GM18873 (cell line): Measurements from ENCODE around the gene CADM1.

Experiments used
- ATAC-seq: cut with Tn5 transposase; IDR thresholded peaks from one replicate; pipeline ENCODE4 v1.9.1; 2021; ENCODE audit warnings: mild to moderate bottlenecking, moderate library complexity, moderate number of reproducible peaks; ENCODE audit not compliant: unreplicated experiment, low FRiP score

Gene CADM1

DNA sequence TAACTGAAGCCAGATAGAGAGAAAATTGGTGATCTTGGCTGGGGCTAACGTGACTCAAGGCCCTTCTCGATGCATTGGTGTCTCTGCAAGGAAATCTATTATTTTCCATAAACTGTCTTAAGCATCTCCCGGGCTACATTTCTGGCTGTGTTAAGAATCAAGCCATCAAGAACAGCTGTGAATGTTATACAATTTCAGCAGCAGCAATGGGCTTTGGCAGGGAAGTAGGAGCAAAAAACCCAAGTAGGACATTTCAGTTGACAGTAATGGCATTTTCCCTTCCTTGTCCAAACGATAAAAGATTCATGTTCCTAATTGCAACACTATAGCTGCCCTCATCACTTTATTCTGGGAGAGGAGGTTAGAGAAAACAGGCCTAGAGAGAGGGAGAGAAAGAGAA is 335.0 kb downstream of the CADM1 start:
- no peak for ATAC-seq

DNA sequence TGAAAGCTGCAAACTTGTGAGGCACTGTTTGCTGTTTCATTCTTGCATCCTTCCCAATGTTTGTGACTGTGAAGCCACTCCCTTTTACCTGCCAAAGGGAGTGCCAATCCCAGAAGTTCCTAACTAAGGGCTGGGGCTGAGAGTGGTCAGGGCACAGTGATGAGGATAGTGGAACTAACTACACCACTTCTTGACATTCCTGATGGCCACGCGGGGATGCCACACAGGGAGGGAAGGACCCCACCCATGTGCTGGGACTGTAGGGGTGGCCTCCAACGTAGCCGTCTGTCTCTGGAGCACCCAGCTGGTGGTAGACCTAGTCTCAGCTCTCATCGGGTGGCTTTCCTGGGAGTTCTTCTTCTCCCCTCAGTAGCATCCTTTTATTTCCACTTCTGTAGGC is 335.5 kb downstream of the CADM1 start:
- no peak for ATAC-seq

DNA sequence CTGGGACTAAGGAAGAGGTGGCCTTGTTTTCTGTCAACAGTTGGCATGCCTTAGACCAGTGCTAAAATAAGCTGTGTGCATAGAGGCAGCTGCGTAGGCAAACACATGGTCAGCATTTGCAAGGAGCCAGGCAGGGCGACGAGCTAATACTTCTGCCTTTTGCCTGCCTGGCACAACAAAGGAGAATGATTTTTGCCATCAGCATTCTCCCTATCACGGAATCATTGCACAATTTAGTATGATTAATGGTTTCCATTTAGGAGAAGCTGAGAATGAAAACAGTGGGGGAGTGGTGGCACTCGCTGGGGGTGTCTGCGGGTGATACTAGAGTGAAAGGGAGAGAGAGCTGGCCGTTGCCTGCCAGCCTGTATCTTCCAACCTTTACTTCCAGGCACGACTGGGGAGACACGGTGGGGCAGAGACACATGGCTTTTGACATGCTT is 336.0 kb downstream of the CADM1 start:
- no peak for ATAC-seq

DNA sequence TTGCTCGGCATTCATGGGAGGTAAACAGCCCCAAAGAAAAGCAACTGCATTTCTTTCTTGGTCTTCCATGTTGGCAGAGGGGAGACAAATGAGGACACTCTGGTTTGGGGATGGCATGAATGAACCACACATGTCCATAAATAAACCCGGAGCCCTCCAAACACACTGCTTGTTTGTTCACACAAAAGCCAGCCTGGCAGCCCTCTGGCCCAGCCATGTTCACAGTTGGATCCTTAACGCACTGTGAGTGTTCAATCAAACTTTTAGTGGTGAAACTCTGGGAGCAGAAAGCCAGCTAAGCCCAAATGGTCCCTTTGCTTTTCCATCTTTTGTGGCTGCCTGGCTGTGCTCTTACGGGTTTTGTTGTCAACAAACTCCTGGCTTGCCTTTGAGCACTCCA is 336.8 kb downstream of the CADM1 start:
- no peak for ATAC-seq

DNA sequence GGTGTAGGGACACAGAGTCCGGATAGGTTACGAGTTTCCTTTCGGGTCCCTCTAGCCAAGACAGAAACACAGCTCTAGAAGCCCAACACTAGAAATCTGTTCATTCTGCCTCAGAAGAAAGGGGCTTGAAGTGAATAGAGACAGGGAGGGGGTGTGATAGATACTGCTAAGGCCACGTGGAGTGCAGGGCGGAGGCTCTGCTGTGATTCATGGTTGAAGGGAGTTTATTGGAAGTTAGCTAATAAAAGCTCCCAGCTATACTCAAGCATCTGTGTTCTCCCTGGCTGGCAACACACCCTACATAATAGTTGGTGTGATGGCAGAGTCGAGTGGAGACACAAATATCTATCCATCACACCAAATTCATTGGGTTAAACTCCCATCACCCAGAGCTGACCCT is 337.4 kb downstream of the CADM1 start:
- no peak for ATAC-seq

DNA sequence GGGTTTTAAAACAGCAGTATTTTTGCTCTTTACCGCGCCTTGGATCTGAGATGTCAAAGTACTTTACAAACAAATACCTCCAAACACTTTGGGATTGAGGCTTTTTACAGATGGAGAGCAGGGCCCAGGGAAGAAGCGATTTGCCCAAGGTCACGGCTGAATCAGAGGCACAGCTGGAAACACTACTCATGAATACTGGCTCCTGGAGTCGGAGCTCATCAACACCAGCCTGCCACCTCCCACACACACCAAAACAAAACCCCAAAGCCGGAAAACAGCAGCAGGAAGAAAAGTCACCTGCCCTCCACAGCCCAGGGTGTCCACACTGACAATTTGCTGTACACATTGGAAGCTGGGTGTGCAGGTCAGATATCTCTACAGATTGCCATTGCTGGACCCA is 339.4 kb downstream of the CADM1 start:
- ATAC-seq: no peak

DNA sequence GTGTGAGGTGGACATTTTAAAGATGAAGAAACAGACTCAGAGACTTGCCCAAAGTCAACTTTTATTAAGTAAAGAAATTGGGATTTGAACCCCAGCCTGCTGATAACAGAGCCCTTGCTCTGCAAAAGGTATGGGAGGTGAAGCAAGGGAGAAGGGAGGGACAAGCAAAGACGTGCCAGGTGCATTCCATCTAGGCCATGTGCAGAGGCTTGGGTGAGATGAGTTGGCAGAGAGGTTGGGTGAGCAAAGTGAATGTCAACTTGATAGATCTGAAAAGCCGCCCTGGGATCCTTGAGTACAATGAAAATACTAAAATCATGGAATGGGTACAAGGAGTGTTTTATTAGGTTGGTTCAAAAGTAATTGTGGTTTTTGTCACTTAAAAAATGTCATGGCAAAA is 341.3 kb downstream of the CADM1 start:
- ATAC-seq: no peak

DNA sequence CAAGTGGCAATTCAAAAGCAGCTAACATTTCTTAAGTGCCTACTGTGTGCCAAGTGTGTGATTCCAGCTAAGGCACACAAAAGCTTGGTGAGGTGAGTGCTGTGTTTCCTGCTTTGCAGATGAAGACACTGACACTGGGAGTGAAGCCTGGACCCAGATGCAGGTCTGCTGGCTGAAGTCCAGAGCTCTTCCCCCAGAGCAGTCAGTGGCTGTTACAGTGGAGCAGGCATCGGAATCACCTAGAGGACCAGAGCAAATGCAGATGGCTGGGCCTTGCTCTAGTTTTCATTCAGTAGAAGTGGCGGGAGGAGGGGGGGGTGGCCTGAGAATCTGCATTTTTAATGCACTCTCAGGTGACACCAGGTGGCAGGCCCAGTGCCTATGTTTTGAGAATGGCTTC is 342.3 kb downstream of the CADM1 start:
- no peak for ATAC-seq

DNA sequence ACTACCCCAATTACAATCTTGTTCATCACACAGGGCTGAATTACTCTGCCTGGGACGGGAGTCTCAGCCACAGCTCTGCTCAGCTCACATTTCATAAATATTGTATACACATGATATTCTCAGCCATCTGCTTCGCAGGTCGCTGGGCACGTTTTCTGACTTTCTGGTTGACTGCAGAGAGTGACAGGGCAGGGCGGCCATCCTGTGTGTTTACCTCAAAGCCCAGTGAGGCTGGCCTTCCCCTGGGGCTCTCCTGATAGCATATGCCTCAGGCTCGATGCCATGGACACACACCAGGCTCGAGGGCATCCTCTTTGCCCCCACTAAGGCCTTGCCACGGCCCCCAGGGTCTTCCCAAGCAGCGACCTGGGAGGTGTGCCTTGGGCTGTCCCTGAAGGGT is 345.0 kb downstream of the CADM1 start:
- ATAC-seq: no peak

DNA sequence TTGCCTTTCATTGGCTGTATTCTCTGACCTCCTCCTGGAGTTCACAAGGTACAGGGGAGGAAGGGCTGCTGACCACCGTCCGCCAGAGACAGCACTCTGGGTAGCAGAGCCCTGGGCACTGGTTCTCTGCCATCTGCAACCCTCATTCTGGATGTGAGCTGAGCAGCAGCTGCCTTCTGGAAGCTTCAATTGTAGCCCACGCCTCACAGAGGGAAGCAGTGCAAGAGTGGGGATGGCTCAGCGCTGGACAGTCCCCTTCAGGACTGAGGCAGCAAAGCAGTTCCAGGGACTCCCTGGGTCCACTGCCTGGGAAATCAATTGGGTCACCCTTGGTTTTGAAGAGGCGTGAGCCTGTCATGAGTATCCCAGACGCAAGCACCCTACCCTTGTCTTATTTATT is 346.2 kb downstream of the CADM1 start:
- no peak for ATAC-seq

DNA sequence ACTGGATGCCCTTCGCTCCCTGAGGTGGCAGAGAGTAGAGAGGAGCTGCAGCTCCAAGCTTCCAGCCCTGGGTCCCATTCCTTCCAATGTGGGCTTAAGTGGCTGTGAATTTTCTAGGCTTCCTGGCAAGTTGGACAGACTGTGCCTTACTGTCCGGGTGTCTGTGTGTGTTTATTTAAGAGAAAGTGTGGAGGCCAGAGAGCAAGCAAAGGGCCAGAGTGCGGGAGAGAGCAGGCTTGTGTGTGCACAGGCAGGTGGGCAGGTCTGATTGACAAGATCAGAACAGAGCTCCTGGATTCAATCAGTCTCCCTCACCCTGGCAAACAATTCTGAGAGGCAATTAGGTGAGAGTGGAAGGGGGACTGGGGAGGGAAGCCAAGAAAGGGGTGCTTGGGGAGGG is 347.0 kb downstream of the CADM1 start:
- ATAC-seq: no peak

DNA sequence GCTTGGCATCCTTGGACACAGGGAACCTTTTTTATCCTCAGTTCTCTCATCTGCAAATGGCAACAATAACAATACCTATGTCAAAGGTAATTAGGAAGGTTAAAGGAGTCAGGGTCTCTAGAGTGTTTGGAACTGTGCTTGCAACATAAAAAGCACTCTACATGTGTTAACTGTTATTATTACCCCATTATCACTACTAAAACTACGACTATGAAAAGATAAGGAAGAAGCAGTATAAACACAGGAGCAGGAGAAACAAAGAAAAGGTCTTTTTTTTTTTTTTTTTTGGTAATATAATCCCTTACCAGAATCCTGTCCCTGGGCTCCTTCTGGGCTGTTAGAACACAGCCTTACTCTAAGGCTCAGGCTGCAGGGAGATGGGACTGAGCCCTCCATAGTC is 348.2 kb downstream of the CADM1 start:
- no peak for ATAC-seq

DNA sequence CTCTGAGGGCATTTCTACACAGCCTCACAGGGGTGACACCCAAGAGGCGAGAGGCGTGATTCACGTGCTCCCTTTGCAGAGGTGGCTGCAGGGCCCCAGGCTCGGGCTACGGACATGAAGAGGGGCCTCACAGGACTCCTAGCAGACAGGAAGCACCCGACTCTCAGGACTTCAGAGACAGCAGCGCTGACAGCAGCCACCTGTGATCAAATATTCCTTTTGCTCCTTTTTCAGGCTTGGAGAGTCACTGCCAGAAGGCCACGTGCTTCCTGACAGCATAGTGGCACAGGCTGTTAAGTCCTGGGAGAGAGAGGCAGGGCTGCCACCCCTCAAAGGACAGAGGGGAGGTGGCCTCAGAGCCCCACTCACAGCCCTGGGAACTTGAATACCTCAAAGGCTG is 348.9 kb downstream of the CADM1 start:
- no peak for ATAC-seq

DNA sequence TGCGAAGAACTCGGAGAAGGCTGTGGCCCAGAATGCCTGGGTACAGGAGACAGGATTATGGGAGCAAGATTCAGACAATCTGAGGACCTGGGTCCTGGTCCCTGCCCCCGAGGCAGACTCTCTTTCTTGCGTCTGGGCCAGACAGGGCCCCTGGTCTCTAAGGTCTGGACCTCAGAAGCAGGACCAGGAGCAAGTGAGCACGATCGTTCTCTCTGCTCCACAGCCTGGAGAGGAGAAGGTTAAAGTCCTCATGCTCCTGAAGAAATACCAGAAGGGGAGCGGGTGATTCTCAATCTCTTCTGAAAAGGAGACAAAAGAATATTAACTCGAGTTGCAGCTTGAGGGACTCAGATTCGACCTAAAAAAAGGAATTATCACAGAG is 349.9 kb downstream of the CADM1 start:
- ATAC-seq: no peak

DNA sequence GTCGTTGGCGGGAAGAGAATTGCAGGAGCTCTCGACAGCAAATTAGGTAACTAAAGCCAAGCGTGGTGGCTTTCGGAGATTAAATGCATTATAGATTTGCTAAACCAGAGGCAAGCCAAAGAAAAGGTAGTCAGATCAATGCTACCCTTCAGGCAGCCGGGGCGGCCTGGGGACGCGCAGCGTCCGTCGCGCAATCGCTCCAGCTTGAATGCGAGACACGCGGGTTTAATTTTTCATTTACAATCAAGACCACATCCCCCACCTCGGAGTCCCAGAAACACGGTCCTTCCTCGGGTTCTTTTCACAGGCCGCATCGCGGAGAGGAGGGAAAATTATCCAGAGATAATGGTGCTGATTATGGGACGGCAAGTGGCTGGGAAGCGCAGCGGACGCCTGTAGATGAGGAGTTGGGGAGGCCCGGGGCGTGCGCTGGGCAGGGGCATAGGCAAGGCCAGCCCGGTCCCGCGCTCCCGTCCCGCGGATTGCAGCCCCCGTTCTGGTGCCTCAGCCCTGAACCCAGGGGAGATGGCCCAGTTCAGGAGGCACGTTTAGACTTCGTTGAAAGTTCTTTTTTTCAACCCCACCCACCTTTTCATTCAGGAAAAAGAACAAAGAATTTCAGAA is 350.4 kb downstream of the CADM1 start:
- ATAC-seq: no peak

DNA sequence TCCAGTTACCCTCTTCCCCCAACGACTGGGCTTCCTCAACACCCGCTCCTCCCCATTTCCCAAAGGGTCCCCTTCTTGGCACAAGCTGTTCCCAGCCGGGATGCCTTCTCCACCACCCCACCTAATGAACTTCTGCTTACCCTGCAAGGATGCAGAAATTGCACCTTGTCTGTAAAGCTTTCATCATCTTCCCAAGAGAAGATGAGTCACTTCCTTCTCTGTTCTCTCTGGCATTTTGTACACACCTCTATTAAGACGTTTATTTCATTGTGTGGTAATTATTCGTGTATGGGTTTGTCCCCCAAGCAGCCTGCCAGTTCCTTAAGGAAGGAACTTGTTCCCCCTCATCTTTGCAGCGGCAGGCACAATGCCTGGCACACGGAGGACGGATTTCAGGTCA is 351.1 kb downstream of the CADM1 start:
- no peak for ATAC-seq

DNA sequence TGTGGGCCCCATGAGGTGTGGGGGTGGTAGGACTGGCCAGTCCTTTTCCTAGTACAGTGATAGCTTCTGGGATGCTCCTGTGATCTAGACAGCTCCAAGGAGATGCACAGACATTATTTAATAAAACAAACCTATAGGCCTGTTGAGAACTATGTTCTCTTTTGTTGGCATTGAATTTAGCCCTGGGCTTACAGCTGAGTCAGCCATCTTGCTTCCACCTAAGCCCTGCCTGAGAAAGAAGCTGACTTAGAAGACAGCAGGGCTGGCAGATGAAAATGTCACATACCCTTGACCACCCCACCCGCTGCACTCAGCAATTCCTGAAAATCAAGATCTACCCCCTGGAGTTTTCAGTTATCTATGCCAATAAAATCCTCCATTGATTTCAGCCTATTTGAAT is 353.2 kb downstream of the CADM1 start:
- no peak for ATAC-seq

DNA sequence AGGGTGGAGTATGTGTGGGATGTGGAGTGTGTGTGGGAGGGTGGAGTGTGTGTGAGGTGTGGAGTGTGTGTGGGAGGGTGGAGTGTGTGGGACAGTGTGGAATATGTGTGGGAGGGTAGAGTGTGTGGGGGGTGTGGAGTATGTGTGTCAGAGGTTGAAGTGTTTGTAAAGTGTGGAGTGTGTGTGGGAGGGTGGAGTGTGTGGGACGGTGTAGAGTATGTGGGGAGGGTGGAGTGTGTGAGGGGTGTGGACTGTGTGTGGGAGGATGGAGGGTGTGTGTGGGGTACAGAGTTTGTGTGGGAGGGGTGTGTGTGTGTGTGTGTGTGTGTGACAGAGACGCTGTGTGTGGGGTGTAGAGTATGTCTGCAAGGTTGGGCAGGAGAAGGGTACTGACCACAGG is 355.5 kb downstream of the CADM1 start:
- ATAC-seq: no peak

DNA sequence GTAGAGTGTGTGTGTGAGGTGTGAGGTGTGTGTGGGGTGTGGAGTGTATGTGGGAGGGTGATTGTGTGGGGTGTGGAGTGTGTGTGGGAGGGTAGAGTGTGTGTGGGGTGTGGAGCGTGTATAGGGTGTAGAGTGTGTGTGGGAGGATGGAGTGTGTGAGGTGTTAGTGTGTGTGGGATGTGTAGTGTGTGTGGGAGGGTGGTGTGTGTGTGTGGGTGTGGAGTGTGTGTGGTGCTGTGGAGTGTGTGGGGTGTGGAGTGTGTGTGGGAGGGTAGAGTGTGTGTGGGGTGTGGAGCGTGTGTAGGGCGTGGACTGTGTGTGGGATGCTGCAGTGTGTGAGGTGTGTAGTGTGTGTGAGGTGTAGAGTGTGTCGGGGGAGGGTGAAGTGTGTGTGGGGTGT is 356.1 kb downstream of the CADM1 start:
- ATAC-seq: no peak

DNA sequence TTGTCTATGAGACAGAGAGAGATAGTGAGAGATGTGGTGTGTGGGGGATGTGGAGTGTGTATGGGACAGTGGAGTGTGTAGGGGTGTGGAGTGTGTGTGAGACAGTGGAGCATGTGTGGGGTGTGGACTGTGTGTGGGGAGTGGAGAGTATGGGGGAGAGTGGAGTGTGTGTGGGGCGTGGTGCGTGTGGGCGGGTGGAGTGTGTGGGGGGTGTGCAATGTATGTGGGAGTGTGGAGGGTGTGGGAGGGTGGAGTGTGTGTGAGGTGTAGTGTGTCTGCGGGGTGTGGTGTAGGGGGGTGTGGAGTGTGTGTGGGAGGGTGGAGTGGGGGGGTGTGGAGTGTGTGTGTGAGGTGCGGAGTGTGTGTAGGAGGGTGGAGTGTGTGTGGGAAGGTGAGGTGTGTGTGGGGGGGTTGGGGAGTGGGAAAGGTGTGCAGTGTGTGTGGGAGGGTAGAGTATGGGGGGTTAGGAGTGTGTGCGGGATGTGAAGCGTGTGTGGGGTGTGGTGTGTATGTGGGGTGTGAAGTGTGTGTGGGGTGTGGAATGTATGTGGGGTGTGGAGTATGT is 356.9 kb downstream of the CADM1 start:
- no peak for ATAC-seq

DNA sequence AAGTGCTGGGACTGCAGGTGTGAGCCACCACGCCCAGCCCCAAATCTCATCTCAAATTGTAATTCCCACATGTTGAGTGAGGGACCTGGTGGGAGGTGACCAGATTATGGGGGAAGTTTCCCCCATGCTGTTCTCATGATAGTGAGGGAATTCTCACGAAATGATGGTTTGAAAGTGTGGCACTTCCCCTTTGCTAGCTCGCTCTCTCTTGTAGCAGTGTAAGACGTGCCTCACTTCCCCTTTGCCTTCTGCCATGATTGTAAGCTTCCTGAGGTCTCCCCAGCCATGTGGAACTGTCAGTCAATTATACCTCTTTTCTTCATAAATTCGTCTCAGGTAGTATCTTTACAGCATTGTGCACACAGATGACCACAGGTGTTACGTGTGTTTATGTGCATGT is 357.8 kb downstream of the CADM1 start:
- no peak for ATAC-seq

DNA sequence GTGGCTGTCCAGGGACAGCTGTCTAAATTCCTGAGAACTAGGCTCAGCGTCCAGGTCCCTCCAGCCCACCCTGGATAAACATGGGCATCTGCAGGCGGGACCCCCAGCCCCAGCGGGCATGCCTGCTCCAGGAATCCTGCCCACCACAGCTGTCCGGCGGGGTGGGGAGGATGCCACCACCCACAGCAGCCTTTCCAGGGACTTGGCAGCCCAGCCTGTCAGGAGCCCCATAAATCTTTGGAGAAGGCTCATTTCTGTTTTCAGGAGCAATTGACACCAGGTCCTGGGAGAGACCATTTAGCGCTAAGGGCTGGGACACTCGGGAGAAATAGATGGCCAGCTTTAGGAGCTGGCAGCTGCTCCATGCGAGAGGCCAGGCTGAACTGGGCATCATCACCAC is 358.9 kb downstream of the CADM1 start:
- ATAC-seq: no peak

DNA sequence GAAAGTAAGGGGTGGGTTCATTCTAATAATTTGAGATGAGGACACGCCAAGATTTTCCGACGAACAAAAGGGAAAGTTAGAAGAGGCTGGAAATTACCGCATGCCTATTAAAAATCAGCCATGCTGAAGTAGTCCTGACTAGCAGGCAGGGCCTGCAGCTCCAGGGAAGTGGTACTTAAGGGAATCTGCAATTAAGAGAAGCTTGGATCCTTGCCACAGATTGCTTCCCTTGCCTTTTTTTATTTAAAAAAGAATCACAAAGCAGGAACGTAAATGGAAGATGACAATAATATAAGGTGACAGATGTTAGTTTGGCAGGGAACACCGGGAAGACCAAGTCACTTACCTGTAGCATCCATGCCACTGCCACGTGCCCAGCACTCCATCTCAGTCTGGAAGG is 359.3 kb downstream of the CADM1 start:
- no peak for ATAC-seq
